Measurements from ENCODE around the gene ABCA13.

Gene ABCA13

DNA sequence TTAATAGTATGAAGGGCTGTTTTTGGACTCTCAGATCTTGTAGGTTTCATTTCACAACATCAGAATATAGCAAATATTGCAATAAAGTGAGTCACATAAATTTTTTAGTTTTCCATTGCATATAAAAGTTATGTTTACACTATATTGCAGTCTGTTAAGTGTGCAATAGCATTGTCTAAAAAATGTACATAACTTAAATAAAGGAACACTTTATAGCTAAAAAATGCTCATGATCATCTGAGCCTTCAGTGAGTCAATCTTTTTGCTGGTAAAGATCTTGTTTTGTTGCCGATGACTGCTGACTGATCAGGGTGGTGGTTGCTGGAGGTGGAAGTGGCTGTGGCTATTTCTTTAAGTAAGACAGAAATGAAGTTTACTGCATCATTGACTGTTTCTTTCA is 42.0 kb downstream of the ABCA13 start:
- no peak overlapping the region for H3K4me3 ChIP-seq (ENCODE audit: low read length)
- no peak for DNase-seq (ENCODE audit: low read depth)
- TF ChIP-seq, protein P1, sequence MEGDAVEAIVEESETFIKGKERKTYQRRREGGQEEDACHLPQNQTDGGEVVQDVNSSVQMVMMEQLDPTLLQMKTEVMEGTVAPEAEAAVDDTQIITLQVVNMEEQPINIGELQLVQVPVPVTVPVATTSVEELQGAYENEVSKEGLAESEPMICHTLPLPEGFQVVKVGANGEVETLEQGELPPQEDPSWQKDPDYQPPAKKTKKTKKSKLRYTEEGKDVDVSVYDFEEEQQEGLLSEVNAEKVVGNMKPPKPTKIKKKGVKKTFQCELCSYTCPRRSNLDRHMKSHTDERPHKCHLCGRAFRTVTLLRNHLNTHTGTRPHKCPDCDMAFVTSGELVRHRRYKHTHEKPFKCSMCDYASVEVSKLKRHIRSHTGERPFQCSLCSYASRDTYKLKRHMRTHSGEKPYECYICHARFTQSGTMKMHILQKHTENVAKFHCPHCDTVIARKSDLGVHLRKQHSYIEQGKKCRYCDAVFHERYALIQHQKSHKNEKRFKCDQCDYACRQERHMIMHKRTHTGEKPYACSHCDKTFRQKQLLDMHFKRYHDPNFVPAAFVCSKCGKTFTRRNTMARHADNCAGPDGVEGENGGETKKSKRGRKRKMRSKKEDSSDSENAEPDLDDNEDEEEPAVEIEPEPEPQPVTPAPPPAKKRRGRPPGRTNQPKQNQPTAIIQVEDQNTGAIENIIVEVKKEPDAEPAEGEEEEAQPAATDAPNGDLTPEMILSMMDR (conservative IDR thresholded peaks at IDR 0.05; ENCODE audit: low read length): no peak

- H3K4me3 ChIP-seq (ENCODE audit: low read length): no peak overlapping the region
- no peak for DNase-seq (ENCODE audit: low read depth)
- TF ChIP-seq, protein P1 (conservative IDR thresholded peaks at IDR 0.05; ENCODE audit: low read length): no peak
Measured at GRCh38 chr7:48217266-48217665, 46.0 kb downstream of the ABCA13 start.

DNA sequence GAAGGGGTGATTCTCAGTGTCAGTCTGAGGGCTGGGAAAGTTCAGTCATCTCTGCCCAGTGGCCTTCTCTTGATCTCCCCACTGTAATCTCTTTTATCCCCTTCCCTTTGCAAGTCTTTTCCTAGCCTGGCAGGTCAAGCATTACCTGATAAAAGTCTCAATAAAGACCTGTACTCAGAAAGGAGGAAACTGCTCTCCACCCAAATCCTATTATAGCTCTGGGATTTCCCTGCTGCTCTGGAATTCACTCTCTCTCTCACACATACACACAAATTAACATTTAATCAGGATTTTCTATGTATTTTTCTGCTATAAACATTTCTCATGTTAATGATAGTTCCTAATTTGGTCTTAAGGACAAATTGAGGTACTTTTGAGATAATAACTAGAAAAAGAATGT is 46.5 kb downstream of the ABCA13 start:
- TF ChIP-seq, protein P1 (conservative IDR thresholded peaks at IDR 0.05; ENCODE audit: low read length): no peak
- H3K4me3 ChIP-seq (ENCODE audit: low read length): no peak overlapping the region
- DNase-seq (ENCODE audit: low read depth): no peak

GRCh38 chr7:48224042-48224441 is 52.8 kb downstream of the ABCA13 start:
- DNase-seq (ENCODE audit: low read depth): no peak
- TF ChIP-seq, protein P1 (conservative IDR thresholded peaks at IDR 0.05; ENCODE audit: low read length): no peak

DNA sequence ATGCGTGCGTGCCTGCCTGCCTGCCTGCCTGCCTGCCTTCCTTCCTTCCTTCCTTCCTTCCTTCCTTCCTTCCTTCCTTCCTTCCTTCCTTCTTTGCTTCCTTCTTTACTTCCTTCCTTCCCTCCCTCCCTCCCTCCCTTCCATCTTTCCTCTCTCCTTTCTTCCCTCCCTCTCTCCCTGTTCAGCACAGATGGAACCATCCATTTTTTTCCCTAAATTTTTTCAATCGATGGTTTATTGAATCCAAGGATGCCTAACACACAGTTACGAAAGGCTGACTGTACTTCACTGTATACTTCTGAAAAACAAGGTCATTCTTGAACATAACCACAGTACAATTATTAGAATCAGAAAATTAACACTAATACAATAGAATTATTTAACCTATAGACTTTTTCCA is 53.8 kb downstream of the ABCA13 start:
- DNase-seq (ENCODE audit: low read depth): no peak
- H3K4me3 ChIP-seq (ENCODE audit: low read length): no peak overlapping the region
- TF ChIP-seq, protein P1 (conservative IDR thresholded peaks at IDR 0.05; ENCODE audit: low read length): no peak

More at GRCh38 chr7:48224042-48224441, 52.8 kb downstream of the ABCA13 start:
- no peak overlapping the region for H3K4me3 ChIP-seq (ENCODE audit: low read length)

GRCh38 chr7:48237354-48237753 is 66.1 kb downstream of the ABCA13 start:
- no peak for DNase-seq (ENCODE audit: low read depth)
- TF ChIP-seq, protein P1 (conservative IDR thresholded peaks at IDR 0.05; ENCODE audit: low read length): no peak
- no peak overlapping the region for H3K4me3 ChIP-seq (ENCODE audit: low read length)

DNA sequence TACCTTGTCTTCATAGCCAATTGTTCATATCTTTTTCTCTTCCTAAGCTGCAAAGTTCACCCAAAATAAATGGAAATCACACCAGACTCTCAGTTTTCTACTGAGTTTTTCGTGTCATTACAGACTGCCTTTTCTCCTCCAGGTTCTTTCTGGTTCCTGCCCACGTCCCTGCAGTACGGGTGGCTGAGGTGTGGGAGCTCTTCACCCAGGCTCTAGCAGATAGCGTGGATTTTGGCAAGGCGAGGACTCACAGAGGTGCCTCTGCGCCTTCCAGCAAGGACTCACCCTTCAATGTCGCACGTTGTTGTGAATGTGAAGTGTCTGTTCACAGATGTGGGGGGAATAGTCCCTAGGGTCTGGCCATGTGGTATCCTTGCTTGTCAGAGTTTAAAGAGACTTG is 71.6 kb downstream of the ABCA13 start:
- TF ChIP-seq, protein P1 (conservative IDR thresholded peaks at IDR 0.05; ENCODE audit: low read length): no peak
- H3K4me3 ChIP-seq (ENCODE audit: low read length): no peak overlapping the region
- no peak for DNase-seq (ENCODE audit: low read depth)
